Thymus (tissue), 11 donors: ENCODE results near the gene GGT7. TPM values are rescaled to one million over a fixed set of nuclear protein-coding genes. Genes with fewer than 3 reads are reported as not detected.
A peak's percentile ranks its signal among the peaks of the same experiment; 100 is the strongest.

Experiments
- DNase-seq, 9 donors: peaks; one replicate each; pipeline ENCODE4 v3.0.0-alpha.2; 2013; ENCODE audit warnings: low spot score in 9 of 9, low read depth in 6 of 9, missing footprints in 1 of 9
- H3K27ac ChIP-seq, 2 donors: one replicate each; pipeline ENCODE4 v1.5.1; 2013; ENCODE audit warnings: control low read depth in 1 of 2, low read depth in 1 of 2, low read length in 1 of 2, mild to moderate bottlenecking in 1 of 2, moderate library complexity in 1 of 2
- H3K27me3 ChIP-seq, 2 donors: one replicate each; pipeline ENCODE4 v1.5.1; 2013; ENCODE audit warnings: low read length in 1 of 2; ENCODE audit not compliant: control insufficient read depth in 2 of 2, insufficient read depth in 1 of 2
- H3K36me3 ChIP-seq, 2 donors: one replicate each; pipeline ENCODE4 v1.5.1; 2013; ENCODE audit warnings: low read length in 1 of 2, mild to moderate bottlenecking in 1 of 2, moderate library complexity in 1 of 2; ENCODE audit not compliant: control insufficient read depth in 2 of 2, insufficient read depth in 2 of 2
- H3K4me1 ChIP-seq, 2 donors: one replicate each; pipeline ENCODE4 v1.5.1; 2013; ENCODE audit warnings: low read length in 2 of 2; ENCODE audit not compliant: control insufficient read depth in 2 of 2, insufficient read depth in 2 of 2
- H3K4me3 ChIP-seq, 2 donors: one replicate each; pipeline ENCODE4 v1.5.1; 2013; ENCODE audit warnings: low read length in 2 of 2, control low read depth in 1 of 2, mild to moderate bottlenecking in 1 of 2
- H3K9me3 ChIP-seq, 2 donors: one replicate each; pipeline ENCODE4 v1.5.1; 2013; ENCODE audit warnings: low read length in 1 of 2, mild to moderate bottlenecking in 1 of 2; ENCODE audit not compliant: control insufficient read depth in 2 of 2, insufficient read depth in 1 of 2
- WGBS: extraction: QIAGEN DNeasy Blood & Tissue Kit; methylation state at CpG from one replicate; pipeline ENCODE4 v1.1.7; 2013; 5-methylcytosine and 5-hydroxymethylcytosine counted together
- polyA plus RNA-seq: library from polyadenylated mRNA; stranded (reverse); fragments of 200-250 nt; gene quantifications from one replicate; pipeline ENCODE4 v1.2.3, GENCODE V29; 2013
- total RNA-seq: library from RNA; stranded (reverse); fragments of 120-200 nt; gene quantifications from one replicate; pipeline ENCODE4 v1.2.4, GENCODE V29; 2013
- donor health status: healthy.

GGT7 gene
- total and polyA plus RNA-seq, 2 donors, result 3.9 to 19.4 TPM

DNA sequence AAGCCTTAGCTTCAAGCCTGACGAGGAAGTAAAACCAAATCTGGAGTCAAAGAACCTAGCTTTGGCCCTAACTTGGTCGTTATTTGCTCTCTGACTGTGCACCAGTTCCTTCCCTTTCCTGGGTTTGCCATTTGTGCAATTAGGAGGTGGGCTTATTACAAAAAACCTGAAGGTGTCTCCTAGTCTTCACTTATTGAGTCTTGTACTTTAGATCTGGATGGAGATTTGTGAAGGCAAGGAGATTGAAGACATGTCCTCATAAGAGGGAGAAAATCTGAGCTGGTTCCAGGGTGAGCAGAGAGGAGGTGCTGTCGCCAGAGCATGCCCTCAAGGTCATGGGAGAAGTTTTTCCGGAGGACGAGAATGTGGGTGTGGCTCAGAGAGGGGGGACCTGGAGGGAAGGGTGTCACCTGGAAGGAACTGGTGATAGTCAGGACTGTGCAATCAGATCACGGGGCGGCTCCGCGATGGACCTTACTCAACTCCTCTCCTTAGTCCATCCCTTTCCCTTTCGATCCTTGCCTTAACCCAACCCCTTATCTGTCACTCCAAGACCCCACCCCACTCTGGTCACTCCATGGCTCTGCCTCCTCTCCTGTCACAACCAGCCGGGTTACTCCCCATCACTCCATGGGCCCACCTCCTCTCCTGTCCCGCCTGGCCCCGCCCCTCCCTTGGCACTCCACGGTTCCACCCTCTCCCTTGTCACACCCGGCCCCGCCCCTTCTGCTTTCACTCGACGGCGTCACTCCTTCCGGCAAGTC, 3.2 kb upstream of the GGT7 start:
- Histone ChIP-seq H3K36me3 (no peaks in the 10 kb centered on the region), H3K27ac (peak overlapping the region; percentile 45 to 55), H3K4me1 (peaks cover 12 to 51% of the 10 kb centered on the region in 2 donors), H3K27me3 (peaks cover 5 to 36% of the 10 kb centered on the region in 2 donors), H3K4me3 (peak overlapping the region; percentile 52 to 78), H3K9me3 (no peaks in the 10 kb centered on the region)
- peak in 3 of 9 donors; percentile 31 to 84 (median 77) for DNase-seq
- 4% methylated on average over 20 of the region's 20 CpGs for WGBS

DNA sequence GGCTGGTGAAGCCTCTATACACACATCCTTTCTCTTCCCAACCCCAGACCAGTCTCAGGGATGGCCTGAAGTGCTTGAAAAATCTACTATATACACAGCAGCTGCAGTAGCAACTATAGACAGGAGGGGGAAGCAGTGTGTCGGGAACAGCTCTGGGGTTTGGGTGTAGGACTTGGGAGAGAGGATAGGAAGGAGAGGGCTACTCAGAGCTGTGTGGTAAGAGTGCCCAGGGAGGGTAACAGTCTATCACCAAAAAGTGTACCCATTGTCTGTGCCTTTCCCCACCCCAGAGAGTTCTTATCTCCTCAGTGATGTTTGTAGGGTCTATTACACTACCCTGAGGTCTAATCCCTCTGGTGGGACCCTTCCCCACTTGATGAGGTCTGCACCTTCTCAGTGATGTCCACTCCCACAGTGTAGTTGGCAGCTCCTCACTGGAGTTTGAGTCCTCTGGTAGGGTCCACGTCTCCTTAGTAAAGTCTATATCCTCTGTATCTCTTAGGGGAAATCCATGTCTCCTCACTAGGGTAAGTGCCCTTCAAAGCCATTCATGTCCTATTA, 1.5 kb upstream of the GGT7 start:
- WGBS, result 50% methylated on average over 2 of the region's 2 CpGs
- peak; percentile 29 to 79 (median 62) for DNase-seq
- Histone ChIP-seq H3K4me1 (peaks cover 12 to 51% of the 10 kb centered on the region in 2 donors), H3K27me3 (peaks cover 5 to 36% of the 10 kb centered on the region in 2 donors), H3K36me3 (no peaks in the 10 kb centered on the region), H3K9me3 (no peaks in the 10 kb centered on the region), H3K27ac (no peak overlapping the region), H3K4me3 (no peak overlapping the region)

DNA sequence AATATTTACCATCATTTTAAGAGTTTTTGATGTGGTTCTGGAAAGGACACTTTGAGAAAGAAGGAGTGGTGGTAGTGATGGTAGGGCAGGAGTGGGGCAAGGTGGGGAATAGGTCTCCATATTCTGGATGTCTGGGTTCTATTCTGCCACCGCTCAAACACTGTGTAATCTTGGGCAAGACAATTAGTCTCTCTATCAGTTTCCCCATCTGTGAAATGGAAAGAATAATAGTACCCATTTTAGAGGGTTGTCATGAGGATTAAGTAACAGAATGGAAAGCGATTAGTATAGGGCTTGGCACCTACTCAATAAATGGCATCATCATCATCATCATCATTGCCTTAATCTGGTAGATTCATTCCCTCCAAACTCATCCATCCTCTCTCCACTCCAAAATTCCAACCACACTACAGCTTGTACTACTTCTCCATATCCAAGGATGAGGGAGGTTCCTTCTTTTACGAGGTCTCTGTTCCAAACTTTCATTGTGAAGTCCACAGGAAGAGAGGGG, 982 bp upstream of the GGT7 start:
- H3K27me3 ChIP-seq, result peaks cover 5 to 36% of the 10 kb centered on the region in 2 donors
- no peaks in the 10 kb centered on the region for H3K36me3 ChIP-seq
- H3K9me3 ChIP-seq, result no peaks in the 10 kb centered on the region
- no peak overlapping the region for H3K27ac ChIP-seq
- 58% methylated on average over 3 of the region's 3 CpGs for WGBS
- no peak for DNase-seq
- H3K4me1 ChIP-seq, result peaks cover 12 to 51% of the 10 kb centered on the region in 2 donors
- H3K4me3 ChIP-seq, result no peak overlapping the region

- no peak for DNase-seq
- no peaks in the 10 kb centered on the region for H3K36me3 ChIP-seq
- no peaks in the 10 kb centered on the region for H3K9me3 ChIP-seq
- H3K4me1 ChIP-seq, result peaks cover 12 to 50% of the 10 kb centered on the region in 2 donors
- H3K4me3 ChIP-seq, result peak overlapping the region; percentile 50 to 51
- 79% methylated on average over 10 of the region's 10 CpGs for WGBS
- H3K27ac ChIP-seq, result no peak overlapping the region
- peaks cover 5 to 28% of the 10 kb centered on the region in 2 donors for H3K27me3 ChIP-seq
These were observed 562 bp downstream of the GGT7 start for GRCh38 chr20:34871966-34872621.

DNA sequence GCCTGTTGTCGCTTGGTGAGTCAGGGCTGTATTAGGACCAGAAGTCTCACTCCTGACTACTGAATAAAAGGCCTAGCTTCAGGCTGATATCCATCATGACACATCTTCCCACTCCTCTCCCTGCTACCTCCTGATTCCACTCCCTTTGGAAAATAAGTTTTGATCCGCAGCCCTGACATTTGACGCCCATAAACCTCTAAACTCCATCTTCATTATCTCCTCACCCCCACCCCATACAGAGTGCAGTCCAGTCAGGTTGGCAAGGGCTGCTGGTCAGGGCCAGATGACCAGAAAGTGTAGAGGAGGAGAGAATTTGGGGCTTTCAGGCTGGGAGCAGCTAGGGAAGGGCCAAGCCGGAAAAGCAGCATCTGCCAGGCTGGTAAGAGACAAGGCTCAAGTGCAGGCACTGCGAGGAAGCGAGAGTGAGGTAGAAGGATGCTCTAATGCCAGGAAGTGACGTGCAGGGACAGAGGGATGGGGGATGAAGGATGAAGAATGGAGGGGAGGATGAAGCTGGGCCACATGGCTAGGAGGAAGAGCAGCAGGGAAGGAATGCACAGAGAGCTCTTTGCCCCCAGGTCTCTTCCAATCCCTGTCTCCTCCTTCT, 1.2 kb downstream of the GGT7 start:
- Histone ChIP-seq H3K4me1 (peaks cover 12 to 45% of the 10 kb centered on the region in 2 donors), H3K27ac (no peak overlapping the region), H3K9me3 (no peaks in the 10 kb centered on the region), H3K36me3 (no peaks in the 10 kb centered on the region), H3K4me3 (peak overlapping the region in 1 of 2 donors; percentile 51), H3K27me3 (peaks cover 3 to 22% of the 10 kb centered on the region in 2 donors)
- 95% methylated on average over 7 of the region's 7 CpGs for WGBS
- DNase-seq, result no peak

- Histone ChIP-seq H3K4me3 (no peak overlapping the region), H3K9me3 (no peaks in the 10 kb centered on the region), H3K36me3 (peaks cover 0 to 18% of the 10 kb centered on the region in 2 donors), H3K27me3 (peaks cover 0 to 13% of the 10 kb centered on the region in 2 donors), H3K27ac (no peak overlapping the region), H3K4me1 (peaks cover 0 to 5% of the 10 kb centered on the region in 2 donors)
- DNase-seq, result no peak
- WGBS, result 98% methylated on average over 5 of the region's 5 CpGs
These were observed 8.4 kb downstream of the GGT7 start for GRCh38 chr20:34864216-34864615.

DNA sequence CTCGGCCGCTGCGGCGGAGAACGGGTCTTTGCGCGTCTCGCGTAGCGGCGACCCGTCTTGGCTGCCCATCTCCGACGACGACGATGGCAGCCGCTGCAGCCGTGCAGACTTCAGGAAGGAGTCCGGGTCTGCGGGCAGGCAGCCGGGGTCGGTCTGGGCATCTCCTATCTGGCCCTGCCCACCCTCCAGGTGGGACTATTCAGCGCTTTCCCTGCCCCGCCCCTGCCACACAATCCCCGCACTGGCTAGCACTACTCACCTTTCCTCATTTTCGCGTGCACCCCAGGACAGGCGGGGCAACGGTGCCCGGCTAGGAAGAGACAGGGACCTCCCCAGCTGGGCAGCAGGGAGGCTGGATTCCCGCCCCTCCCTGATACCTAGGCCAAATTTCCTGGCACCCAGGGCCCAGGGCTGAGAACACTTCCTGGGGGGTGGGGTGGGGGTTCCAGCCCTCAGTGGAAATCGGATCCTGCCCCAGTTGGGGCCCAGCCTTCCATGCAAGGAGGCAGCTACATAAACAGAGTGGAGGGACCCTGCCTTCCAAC, 9.2 kb downstream of the GGT7 start:
- Histone ChIP-seq H3K4me3 (no peak overlapping the region), H3K27ac (no peak overlapping the region), H3K27me3 (peaks cover 0 to 13% of the 10 kb centered on the region in 2 donors), H3K36me3 (peaks cover 0 to 22% of the 10 kb centered on the region in 2 donors), H3K9me3 (no peaks in the 10 kb centered on the region), H3K4me1 (peaks cover 0 to 5% of the 10 kb centered on the region in 2 donors)
- 92% methylated on average over 32 of the region's 32 CpGs for WGBS
- DNase-seq, result no peak

DNA sequence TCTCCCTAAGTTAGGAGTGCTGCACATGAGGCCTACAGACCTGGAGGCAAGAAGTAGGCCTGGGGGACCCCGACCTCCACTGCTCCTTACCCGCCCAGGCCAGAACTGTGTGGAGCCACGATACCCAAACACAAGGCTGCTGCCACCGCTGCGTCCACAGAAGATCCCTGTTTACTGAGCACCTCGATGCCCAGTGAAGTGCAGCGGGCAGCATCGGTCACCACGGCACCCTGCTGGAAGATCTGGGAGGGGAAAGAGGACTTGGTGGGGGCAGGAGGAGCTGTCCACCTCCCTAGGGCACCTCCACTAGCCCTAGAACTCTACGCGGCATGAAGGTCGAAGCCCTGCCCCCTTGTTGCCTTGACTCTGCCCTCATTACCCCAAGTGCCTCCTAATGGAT, 9.9 kb downstream of the GGT7 start:
- Histone ChIP-seq H3K36me3 (peaks cover 0 to 30% of the 10 kb centered on the region in 2 donors), H3K27me3 (peaks cover 0 to 13% of the 10 kb centered on the region in 2 donors), H3K27ac (no peak overlapping the region), H3K4me1 (peaks cover 0 to 5% of the 10 kb centered on the region in 2 donors), H3K4me3 (no peak overlapping the region), H3K9me3 (no peaks in the 10 kb centered on the region)
- 97% methylated on average over 12 of the region's 12 CpGs for WGBS
- no peak for DNase-seq
